Neutrophil (primary cell): Measurements from ENCODE around the gene LMBRD2.

ENCODE experiments used
- H3K27ac ChIP-seq: fragments of 200-600 bp; sonication (generic); 2 replicates; pipeline ENCODE4 v1.5.1; 2016; ENCODE audit warnings: mild to moderate bottlenecking, moderate library complexity
- H3K27me3 ChIP-seq: fragments of 200-600 bp; sonication (generic); 2 replicates; pipeline ENCODE4 v1.6.0; 2016; ENCODE audit warnings: mild to moderate bottlenecking
- H3K36me3 ChIP-seq: fragments of 200-600 bp; sonication (generic); 2 replicates; pipeline ENCODE4 v1.5.1; 2017
- H3K4me1 ChIP-seq, 2 experiments: fragments of 200-600 bp in 1 of 2; sonication (generic) in 1 of 2; 1 replicate in 1 of 2; 2 replicates in 1 of 2; pipeline versions ENCODE4 v1.5.1 to v1.6.1; 2013 to 2016; ENCODE audit warnings: low read depth in 1 of 2, low read length in 1 of 2, mild to moderate bottlenecking in 1 of 2, moderate library complexity in 1 of 2; ENCODE audit not compliant: control insufficient read depth in 1 of 2, insufficient read depth in 1 of 2
- H3K4me3 ChIP-seq, 2 experiments: fragments of 200-600 bp in 1 of 2; sonication (generic) in 1 of 2; 1 replicate in 1 of 2; 2 replicates in 1 of 2; pipeline ENCODE4 v1.5.1; 2013 to 2016; ENCODE audit warnings: low read depth in 1 of 2, low read length in 1 of 2, mild to moderate bottlenecking in 1 of 2, moderate library complexity in 1 of 2
- H3K9me3 ChIP-seq: fragments of 200-600 bp; sonication (generic); 2 replicates; pipeline ENCODE4 v1.5.1; 2016
- CTCF ChIP-seq: fragments of 200-600 bp; sonication (generic); IDR thresholded peaks from 2 replicates; pipeline ENCODE4 v1.5.1; 2016; ENCODE audit warnings: antibody characterized with exemption

Gene LMBRD2

GRCh38 chr5:36099748-36100147, 51.9 kb downstream of the LMBRD2 start:
- Histone ChIP-seq H3K27ac (no peak overlapping the region), H3K4me1 (no peaks in the 10 kb centered on the region), H3K27me3 (no peaks in the 10 kb centered on the region), H3K36me3 (peaks cover 20% of the 10 kb centered on the region), H3K4me3 (no peak overlapping the region), H3K9me3 (no peaks in the 10 kb centered on the region)
- no peak for TF ChIP-seq CTCF

GRCh38 chr5:36096486-36096885, 55.2 kb downstream of the LMBRD2 start:
- H3K4me1 ChIP-seq: no peaks in the 10 kb centered on the region
- TF ChIP-seq CTCF: no peak

GRCh38 chr5:36089989-36090388, 61.7 kb downstream of the LMBRD2 start:
- Histone ChIP-seq H3K36me3 (no peaks in the 10 kb centered on the region), H3K27ac (no peak overlapping the region), H3K4me3 (no peak overlapping the region), H3K27me3 (no peaks in the 10 kb centered on the region), H3K4me1 (no peaks in the 10 kb centered on the region), H3K9me3 (no peaks in the 10 kb centered on the region)
- no peak for TF ChIP-seq CTCF

More at GRCh38 chr5:36096486-36096885, 55.2 kb downstream of the LMBRD2 start:
- no peaks in the 10 kb centered on the region for H3K27me3 ChIP-seq
- H3K9me3 ChIP-seq: no peaks in the 10 kb centered on the region
- no peaks in the 10 kb centered on the region for H3K36me3 ChIP-seq
- H3K4me3 ChIP-seq: no peak overlapping the region
- H3K27ac ChIP-seq: no peak overlapping the region

- Histone ChIP-seq H3K36me3 (no peaks in the 10 kb centered on the region), H3K9me3 (no peaks in the 10 kb centered on the region), H3K27ac (no peak overlapping the region), H3K4me1 (no peaks in the 10 kb centered on the region), H3K27me3 (no peaks in the 10 kb centered on the region), H3K4me3 (no peak overlapping the region)
- no peak for TF ChIP-seq CTCF
These were observed 72.4 kb downstream of the LMBRD2 start for GRCh38 chr5:36079200-36079781.

GRCh38 chr5:36078430-36078829, 73.3 kb downstream of the LMBRD2 start:
- no peak overlapping the region for H3K4me3 ChIP-seq
- H3K4me1 ChIP-seq: peaks cover 5 to 6% of the 10 kb centered on the region in 2 experiments
- no peaks in the 10 kb centered on the region for H3K36me3 ChIP-seq
- no peak for TF ChIP-seq CTCF
- H3K9me3 ChIP-seq: no peaks in the 10 kb centered on the region
- H3K27ac ChIP-seq: no peak overlapping the region
- no peaks in the 10 kb centered on the region for H3K27me3 ChIP-seq
